Smooth muscle cell of bladder (primary cell): ENCODE data around the gene CHSY3. TPM values are rescaled to one million over a fixed set of nuclear protein-coding genes. Genes with fewer than 3 reads are reported as not detected.

Experiments used
- total RNA-seq: library from RNA; depleted of rRNA; stranded (reverse); fragments of >200 nt; gene quantifications from 2 replicates; pipeline ENCODE4 v1.2.3, GENCODE V29; 2014

CHSY3 gene
- total RNA-seq = 7.7 and 14.1 TPM in 2 replicates

DNA sequence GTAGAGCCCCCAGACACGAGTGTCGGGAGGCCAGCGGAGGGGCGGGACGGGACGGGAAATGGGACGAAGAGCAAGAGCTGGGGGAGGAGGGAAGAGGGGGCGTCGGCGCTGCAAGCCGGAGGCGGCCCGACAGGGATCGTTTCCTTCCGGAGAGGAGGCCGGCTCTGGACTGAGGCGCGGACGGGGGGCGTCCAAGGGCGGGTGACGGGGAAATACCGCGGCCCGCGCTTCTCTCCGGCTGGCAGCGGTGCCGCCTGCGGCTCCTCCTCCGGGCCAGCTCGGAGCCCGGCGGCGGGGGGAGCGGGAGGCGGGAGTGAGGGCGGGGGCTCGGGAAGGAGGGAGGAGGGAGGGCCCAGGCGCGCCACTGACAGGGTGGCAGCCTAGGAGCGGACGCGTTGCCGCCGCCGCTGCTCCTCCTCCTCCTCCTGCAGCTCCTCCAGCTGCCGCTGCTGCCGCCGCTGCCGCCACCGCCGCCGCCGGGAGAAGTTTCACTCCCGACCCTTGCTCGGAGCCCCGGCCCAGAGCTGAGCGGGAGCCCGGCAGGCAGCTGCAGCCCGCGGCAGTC, at the start of gene CHSY3:
Gene CHSY3 (plus strand): TSS at position 364 of the 565 bp plus-strand sequence.

Other genes starting within 250 kb of the CHSY3 start
- gene MINAR2, start 156.4 kb upstream of the CHSY3 start, total RNA-seq = under 0.01 TPM in 2 replicates